GM21423 (cell line): Measurements from ENCODE around the gene RASL12.
"Not testable (repeated sequence)": the region's sequence is repeated elsewhere in the genome, so short reads cannot be mapped to it uniquely, and the experiment has no call there.

Experiments
- ATAC-seq: cut with Tn5 transposase; IDR thresholded peaks from one replicate; pipeline ENCODE4 v1.9.1; 2021; ENCODE audit warnings: mild to moderate bottlenecking, moderate library complexity; ENCODE audit not compliant: unreplicated experiment

Gene RASL12

DNA sequence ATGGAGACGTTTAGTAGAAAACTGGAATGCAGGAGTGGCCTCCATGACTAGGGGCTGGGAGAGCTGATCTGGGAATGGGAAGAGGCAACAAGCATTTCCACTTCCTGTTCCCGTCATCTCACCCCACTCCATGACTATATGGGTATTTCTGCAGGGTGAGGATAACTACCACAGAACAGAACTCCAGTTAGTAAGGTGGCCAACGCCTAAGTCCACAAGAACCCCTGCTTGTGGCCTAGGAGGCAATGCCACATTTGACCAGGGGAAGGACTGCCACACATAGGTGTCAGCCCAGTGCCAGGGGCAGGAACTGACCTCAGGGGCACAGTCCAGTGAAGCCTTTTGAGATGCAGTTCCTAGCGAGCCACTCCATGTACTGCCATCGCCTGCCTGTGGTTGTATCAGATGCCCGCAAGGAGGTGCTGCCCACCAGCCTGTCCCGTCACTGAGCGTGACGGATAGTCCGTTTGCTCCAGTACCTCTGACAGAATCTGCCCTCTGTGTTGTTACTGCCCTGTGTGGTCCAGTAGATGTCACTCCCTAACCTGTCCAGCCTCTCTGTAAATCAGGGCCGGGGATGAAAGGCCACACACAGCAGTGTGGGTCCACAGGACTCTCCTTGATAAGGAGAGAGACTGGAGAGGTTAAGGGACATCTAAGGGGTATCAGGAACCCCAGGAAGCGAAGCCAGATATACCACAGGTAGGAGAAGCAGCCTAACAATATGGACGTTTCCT is 34.8 kb downstream of the RASL12 start:
- no peak for ATAC-seq

DNA sequence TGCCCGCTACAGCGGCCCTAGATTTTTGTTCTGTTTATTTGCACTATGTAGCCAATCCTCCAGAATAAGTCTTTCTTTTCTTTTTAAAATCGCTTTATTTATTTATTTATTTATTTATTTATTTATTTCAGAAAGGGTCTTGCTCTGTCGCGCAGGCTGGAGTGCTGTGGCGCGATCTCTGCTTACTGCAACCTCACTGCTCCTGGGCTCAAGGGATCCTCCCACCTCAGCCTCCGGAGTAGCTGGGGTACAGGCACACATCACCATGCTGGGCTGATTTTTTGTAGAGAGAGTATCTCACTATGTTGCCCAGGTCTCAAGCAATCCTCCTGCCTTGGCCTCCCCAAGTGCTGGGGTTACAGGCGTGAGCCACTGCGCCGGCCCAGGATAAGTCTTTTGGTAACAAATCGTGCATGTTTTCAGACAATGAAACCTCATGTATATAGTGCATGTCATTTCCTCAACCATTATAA is 38.0 kb downstream of the RASL12 start:
- no peak for ATAC-seq

DNA sequence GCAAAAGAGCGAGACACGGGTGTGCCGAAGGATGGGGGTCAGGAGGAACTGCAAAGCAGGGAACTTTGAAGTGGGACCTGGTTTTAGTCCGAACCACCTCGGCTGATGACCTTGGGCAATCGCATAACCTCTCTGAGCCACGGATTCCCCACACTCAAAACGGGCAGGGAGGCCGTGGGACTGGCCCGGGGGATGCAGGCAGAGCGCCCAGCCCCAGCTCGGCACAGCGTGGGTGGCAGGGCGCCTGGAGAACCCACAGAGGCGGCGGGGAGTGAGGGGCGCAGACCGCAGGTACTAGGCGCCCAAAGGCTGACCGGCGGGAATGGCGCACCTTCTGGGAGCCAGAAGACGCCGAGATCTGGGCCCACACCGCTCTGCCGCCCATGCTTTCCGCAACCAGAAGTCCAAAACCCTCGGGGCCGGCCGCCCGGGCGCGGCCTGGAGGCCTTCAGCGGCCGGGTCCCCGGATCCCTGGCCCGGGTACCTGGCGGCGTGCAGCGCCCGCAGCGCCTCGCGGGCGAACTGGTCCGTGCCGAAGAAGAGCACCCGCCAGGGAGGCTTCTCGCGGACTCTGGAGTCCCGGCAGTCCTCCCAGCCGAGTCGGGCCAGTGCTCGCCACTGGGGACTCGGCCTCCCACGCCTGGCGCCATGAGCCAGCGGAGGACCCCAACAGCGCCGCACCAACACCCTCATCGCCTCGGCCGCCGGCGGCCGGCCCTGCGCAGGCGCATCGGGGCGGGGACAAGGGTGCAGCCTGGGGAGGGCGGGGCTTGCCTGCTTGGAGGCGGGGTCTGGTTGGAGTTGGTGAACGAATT is 38.7 kb downstream of the RASL12 start, which contains the start of gene MTFMT:
TSS of gene MTFMT (minus strand) at position 719 of the 815 bp plus-strand sequence. CDS start at position 693, 26 bp downstream.
- peak; percentile 84 for ATAC-seq

DNA sequence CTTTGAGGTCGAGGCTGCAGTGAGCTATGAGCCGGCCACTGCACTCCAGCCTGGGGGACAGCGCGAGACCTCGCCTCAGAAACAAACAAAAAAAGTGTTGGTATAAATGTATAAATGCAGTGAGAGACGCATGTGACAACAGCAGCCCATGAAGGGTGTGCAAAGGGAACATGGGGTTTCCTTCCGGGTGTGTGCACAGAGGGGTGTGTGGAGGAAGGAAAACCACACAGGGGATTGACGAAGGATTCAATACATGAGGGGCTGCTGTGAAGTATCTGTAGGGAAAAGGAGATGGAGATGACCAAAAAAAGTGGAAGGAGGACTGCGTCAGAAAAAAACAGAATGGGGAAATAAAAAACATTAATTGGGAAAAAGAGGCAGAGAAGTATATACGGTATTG is 39.5 kb downstream of the RASL12 start:
- ATAC-seq, result no peak

DNA sequence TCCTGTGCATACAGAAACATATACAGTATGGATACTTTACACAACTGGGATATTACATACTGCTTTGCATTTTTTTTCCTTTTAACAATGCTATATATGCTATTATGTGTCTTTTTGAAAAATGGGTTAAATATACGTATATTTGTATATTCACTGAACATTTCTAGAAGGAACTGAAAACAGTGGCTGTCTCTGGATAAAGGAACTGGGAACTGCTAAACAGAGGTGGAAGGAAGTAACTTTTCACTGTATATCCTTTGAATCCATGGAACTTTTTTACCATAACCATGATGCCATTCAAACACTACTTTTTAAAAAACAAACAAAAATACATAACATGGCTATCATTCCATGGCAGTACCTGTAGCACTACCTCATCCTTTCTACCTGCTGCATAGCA is 40.2 kb downstream of the RASL12 start:
- ATAC-seq, result no peak

DNA sequence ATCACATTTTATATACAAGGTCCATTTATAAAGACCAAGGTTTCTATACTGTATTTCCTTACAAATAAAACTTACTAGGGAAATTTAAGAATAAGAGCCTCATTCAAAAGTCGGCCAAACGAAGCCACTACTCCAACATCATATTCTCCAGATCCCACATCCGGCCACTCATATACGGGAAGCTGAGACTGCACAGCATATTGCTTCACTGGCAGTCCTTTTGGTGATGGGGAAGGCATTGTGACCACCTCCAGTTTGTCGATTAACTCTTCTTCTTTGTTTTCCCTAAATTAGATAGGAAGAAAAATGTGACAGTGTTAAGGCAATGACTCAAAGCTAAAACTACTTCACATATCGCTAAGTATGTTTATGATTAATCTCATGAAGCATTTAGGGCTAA is 41.0 kb downstream of the RASL12 start:
- ATAC-seq, result no peak

DNA sequence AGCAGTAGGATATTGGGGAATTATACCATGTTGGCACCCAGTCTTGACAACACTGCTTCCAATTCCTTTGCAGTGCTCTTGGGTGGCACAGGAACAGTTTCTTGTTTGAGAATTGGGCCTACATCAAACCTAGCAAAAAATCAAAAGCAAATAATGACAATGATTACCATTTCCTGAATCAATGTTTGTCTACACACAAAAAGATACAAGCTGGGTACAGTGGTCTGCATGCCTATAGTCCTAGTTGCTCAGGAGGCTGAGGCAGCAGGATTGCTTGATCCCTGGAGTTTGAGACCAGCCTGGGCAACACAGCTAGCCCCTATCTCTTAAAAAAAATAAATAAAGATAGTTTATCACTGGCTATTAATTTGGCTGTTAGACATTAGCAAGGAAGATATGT is 46.3 kb downstream of the RASL12 start:
- no peak for ATAC-seq

DNA sequence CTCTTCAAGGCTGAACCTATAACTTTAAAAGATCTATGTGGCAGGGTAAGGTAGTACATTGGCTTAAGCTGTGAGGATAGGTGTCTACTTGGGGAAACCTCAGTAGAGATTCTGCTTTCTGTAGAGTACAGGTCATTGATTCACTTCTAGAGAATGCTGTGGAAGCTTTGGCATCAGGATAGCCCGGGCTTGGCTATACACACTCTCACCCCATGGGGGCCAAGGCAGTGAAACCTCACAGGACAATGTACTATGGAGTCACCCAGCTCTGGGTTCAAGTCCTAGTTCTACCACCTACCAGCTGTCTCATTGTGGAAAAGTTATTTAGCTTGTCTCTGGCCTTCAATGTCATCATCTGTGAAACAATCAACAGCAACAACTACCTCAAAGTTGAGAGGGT is 47.4 kb downstream of the RASL12 start:
- no peak for ATAC-seq

DNA sequence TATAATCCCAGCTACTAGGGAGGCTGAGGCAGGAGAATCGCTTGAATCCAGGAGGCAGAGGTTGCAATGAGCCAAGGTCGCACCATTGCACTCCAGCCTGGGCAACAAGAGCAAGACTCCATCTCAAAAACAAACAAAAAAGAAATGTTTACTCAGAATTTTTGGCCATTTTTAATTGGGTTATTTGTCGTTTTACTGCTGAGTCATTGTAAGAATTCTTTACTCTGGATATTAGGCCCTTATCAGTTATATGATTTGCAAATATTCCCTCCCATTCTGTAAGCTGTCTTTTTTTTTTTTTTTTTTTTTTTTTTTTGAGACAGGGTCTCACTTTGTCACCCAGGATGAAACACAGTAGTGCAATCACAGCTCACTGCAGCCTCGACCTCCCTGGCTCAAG is 56.6 kb downstream of the RASL12 start:
- ATAC-seq, result not testable (repeated sequence)

DNA sequence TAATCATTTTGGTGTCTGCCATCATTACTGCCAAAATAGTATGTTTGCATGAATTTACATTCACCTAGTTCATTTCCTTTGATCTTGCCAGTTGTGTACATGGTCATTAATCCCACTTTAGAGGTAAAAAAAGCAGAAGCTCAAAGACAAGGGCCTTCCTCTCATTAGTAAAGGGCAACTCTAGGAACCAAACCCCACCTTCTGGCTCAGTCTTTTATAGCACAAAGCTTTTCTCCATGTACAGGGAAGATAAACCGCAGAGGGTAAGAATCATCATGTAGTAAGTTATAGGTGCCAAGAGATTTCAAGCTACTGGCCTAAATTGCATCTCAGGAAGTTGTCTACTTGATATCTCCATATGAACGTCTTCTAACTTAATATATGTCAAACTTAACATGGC is 58.8 kb downstream of the RASL12 start:
- no peak for ATAC-seq

DNA sequence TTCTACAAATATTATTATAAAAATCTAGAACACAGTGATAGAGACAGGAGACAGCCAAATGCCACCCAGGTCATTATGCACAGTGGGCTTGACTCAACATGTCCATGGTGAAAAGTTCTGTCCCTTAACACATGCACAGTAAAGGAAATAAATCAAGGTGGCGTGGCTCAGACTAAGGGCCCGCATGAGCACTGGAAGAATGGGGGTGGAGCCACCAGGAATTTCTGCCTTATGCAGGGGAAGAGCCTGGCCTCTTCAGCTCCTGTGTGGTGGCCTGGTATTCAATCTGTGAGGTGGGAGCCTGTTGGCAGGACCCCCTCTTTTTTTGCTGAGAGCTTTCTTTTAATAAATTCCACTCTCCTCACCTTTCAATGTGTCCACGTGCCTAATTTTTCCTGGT is 60.9 kb downstream of the RASL12 start:
- ATAC-seq, result no peak

DNA sequence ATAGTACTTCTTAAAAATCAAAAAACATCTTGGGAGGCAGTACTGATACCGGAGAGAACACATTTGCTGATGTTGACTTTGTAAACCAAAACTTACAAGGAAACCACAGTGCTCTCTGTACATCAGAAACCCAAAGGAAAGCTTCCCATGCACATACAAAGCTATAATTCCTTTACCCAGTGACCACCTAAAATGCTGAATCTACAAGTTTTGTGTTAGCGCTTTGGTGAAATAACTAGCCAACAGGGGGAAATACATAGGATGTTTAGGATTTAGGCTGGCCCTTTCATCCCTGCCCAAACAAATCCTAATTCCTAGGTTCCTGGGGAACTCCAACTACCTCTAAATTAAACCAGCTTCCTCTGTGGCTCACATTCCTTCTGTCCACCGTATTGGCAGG is 62.8 kb downstream of the RASL12 start:
- no peak for ATAC-seq
